MM.1S (cell line): ENCODE results near the gene CHRM4.

ENCODE experiments used
- DNase-seq: peaks from one replicate; pipeline ENCODE4 v3.0.0-alpha.2; 2015
- H2AFZ ChIP-seq: fragments of 300-600 bp; sonication (generic); 2 replicates; pipeline ENCODE4 v1.6.0; 2016; ENCODE audit warnings: antibody characterized with exemption, low read length
- H3F3A ChIP-seq: fragments of 300-600 bp; sonication (generic); 2 replicates; pipeline ENCODE4 v1.6.1; 2016; ENCODE audit warnings: mild to moderate bottlenecking, antibody characterized with exemption, low read length, moderate library complexity, mixed read lengths; ENCODE audit not compliant: insufficient read depth
- H3K27ac ChIP-seq: fragments of 300-600 bp; sonication (generic); 2 replicates; pipeline ENCODE4 v1.5.1; 2016; ENCODE audit warnings: mild to moderate bottlenecking, low read length
- H3K27me3 ChIP-seq: fragments of 300-600 bp; sonication (generic); replicated peaks from 2 replicates; pipeline ENCODE4 v1.6.0; 2016; ENCODE audit warnings: low read length; ENCODE audit not compliant: insufficient read depth
- H3K36me3 ChIP-seq: fragments of 300-600 bp; sonication (generic); replicated peaks from 2 replicates; pipeline ENCODE4 v1.6.1; 2016; ENCODE audit warnings: mild to moderate bottlenecking, low read length, mixed read lengths; ENCODE audit not compliant: insufficient read depth
- H3K4me1 ChIP-seq: fragments of 300-600 bp; sonication (generic); 2 replicates; pipeline ENCODE4 v1.6.1; 2016; ENCODE audit warnings: low read length, mixed read lengths
- H3K4me2 ChIP-seq: fragments of 300-600 bp; sonication (generic); 2 replicates; pipeline ENCODE4 v1.6.0; 2016; ENCODE audit warnings: low read depth, low read length
- H3K4me3 ChIP-seq: fragments of 300-600 bp; sonication (generic); 2 replicates; pipeline ENCODE4 v1.5.1; 2016; ENCODE audit warnings: low read length, mixed read lengths
- H3K79me2 ChIP-seq: fragments of 300-600 bp; sonication (generic); 2 replicates; pipeline ENCODE4 v1.6.1; 2016; ENCODE audit warnings: mixed run types, low read length, mixed read lengths
- H3K9ac ChIP-seq: fragments of 300-600 bp; sonication (generic); 2 replicates; pipeline ENCODE4 v1.6.1; 2016; ENCODE audit warnings: low read length, mixed read lengths
- H3K9me2 ChIP-seq: fragments of 300-600 bp; sonication (generic); replicated peaks from 2 replicates; pipeline ENCODE4 v1.6.1; 2016; ENCODE audit warnings: mild to moderate bottlenecking, low read length, mixed read lengths; ENCODE audit not compliant: insufficient read depth
- H3K9me3 ChIP-seq: fragments of 300-600 bp; sonication (generic); replicated peaks from 2 replicates; pipeline ENCODE4 v1.6.1; 2016; ENCODE audit warnings: mild to moderate bottlenecking, low read length, mixed read lengths; ENCODE audit not compliant: insufficient read depth
- H4K20me1 ChIP-seq: fragments of 300-600 bp; sonication (generic); 2 replicates; pipeline ENCODE4 v1.6.1; 2016; ENCODE audit warnings: mild to moderate bottlenecking, low read length, moderate library complexity, mixed read lengths; ENCODE audit not compliant: insufficient read depth
- CTCF ChIP-seq: fragments of 300-600 bp; sonication (generic); IDR thresholded peaks from 2 replicates; pipeline ENCODE4 v1.5.1; 2016; ENCODE audit warnings: antibody characterized with exemption, low read length, mixed read lengths
- EZH2 ChIP-seq: fragments of 300-600 bp; sonication (generic); optimal IDR thresholded peaks from 2 replicates; pipeline ENCODE3; 2017; ENCODE audit warnings: low read depth, mild to moderate bottlenecking, antibody characterized with exemption, low read length, mixed read lengths
- EZH2phosphoT487 ChIP-seq: fragments of 300-600 bp; sonication (generic); IDR thresholded peaks from 2 replicates; pipeline ENCODE4 v1.6.1; 2018; ENCODE audit warnings: antibody characterized with exemption, low read length

CHRM4 gene

GRCh38 chr11:46427364-46427763 lies 35.8 kb upstream of the CHRM4 start:
- no peak for DNase-seq
- Histone ChIP-seq H3K27ac (no peak overlapping the region), H3K4me3 (no peak overlapping the region), H3K79me2 (no peaks in the 10 kb centered on the region), H3K4me1 (no peaks in the 10 kb centered on the region), H3K4me2 (no peak overlapping the region), H2AFZ (no peak overlapping the region), H4K20me1 (no peaks in the 10 kb centered on the region), H3F3A (no peaks in the 10 kb centered on the region), H3K36me3 (no peaks in the 10 kb centered on the region), H3K27me3 (no peaks in the 10 kb centered on the region), H3K9ac (no peak overlapping the region), H3K9me3 (no peaks in the 10 kb centered on the region), H3K9me2 (no peaks in the 10 kb centered on the region)
- no peak for TF ChIP-seq EZH2phosphoT487
- no peak for TF ChIP-seq CTCF
- no peak for TF ChIP-seq EZH2

GRCh38 chr11:46426233-46426991 lies 34.8 kb upstream of the CHRM4 start:
- Histone ChIP-seq H3K9me3 (no peaks in the 10 kb centered on the region), H4K20me1 (no peaks in the 10 kb centered on the region), H3K36me3 (no peaks in the 10 kb centered on the region), H3K79me2 (no peaks in the 10 kb centered on the region), H3K4me1 (no peaks in the 10 kb centered on the region), H3K4me3 (no peak overlapping the region), H3F3A (no peaks in the 10 kb centered on the region), H3K27ac (no peak overlapping the region), H3K9me2 (no peaks in the 10 kb centered on the region), H2AFZ (no peak overlapping the region), H3K4me2 (no peak overlapping the region), H3K27me3 (no peaks in the 10 kb centered on the region), H3K9ac (no peak overlapping the region)
- DNase-seq: no peak
- no peak for TF ChIP-seq EZH2
- TF ChIP-seq EZH2phosphoT487: no peak
- no peak for TF ChIP-seq CTCF

GRCh38 chr11:46422588-46422987 lies 31.0 kb upstream of the CHRM4 start:
- Histone ChIP-seq H3K4me1 (no peaks in the 10 kb centered on the region), H3K27me3 (no peaks in the 10 kb centered on the region), H3K36me3 (no peaks in the 10 kb centered on the region), H3K79me2 (no peaks in the 10 kb centered on the region), H3K27ac (no peak overlapping the region), H4K20me1 (no peaks in the 10 kb centered on the region), H3K9me3 (no peaks in the 10 kb centered on the region), H3K9ac (no peak overlapping the region), H3K9me2 (no peaks in the 10 kb centered on the region), H2AFZ (no peak overlapping the region), H3F3A (no peaks in the 10 kb centered on the region), H3K4me3 (no peak overlapping the region), H3K4me2 (no peak overlapping the region)
- no peak for DNase-seq
- TF ChIP-seq EZH2: no peak
- TF ChIP-seq EZH2phosphoT487: no peak
- no peak for TF ChIP-seq CTCF
